Gastroesophageal sphincter (tissue), 4 donors: ENCODE data around the gene NLK. TPM values are rescaled to one million over a fixed set of nuclear protein-coding genes. Genes with fewer than 3 reads are reported as not detected.

Source experiments
- ATAC-seq: fragments of 150-250 bp; one replicate; pipeline ENCODE4 v1.9.1; 2016; ENCODE audit warnings: mild to moderate bottlenecking, moderate library complexity
- H3K27ac ChIP-seq, 4 donors: fragments of 200-600 bp; sonication (generic) in 3 of 4; 1 replicate in 3 of 4; 2 replicates in 1 of 4; pipeline ENCODE4 v1.5.1; 2016 to 2019
- H3K27me3 ChIP-seq: fragments of 200-600 bp; sonication (generic); one replicate; pipeline ENCODE4 v1.5.1; 2019
- H3K36me3 ChIP-seq, 2 donors: fragments of 200-600 bp; sonication (generic); one replicate each; pipeline ENCODE4 v1.5.1; 2019; ENCODE audit warnings: control low read depth in 1 of 2
- H3K4me1 ChIP-seq, 3 donors: fragments of 200-600 bp; sonication (generic); 1 replicate in 2 of 3; 2 replicates in 1 of 3; pipeline ENCODE4 v1.5.1; 2016 to 2019; ENCODE audit warnings: control low read depth in 2 of 3
- H3K4me3 ChIP-seq, 2 donors: fragments of 200-600 bp; sonication (generic); one replicate each; pipeline ENCODE4 v1.5.1; 2019; ENCODE audit warnings: mild to moderate bottlenecking in 1 of 2, moderate library complexity in 1 of 2
- H3K9me3 ChIP-seq, 3 donors: fragments of 200-600 bp; sonication (generic); one replicate each; pipeline ENCODE4 v1.5.1; 2017 to 2019; ENCODE audit warnings: control low read depth in 2 of 3
- CTCF ChIP-seq, 4 experiments: fragments of 200-600 bp in 2 of 4; fragments of 450-650 bp in 2 of 4; sonication (generic) in 1 of 4; IDR thresholded peaks; one replicate each; pipeline ENCODE4 v1.5.1; 2017 to 2019; ENCODE audit warnings: antibody characterized with exemption in 4 of 4, mild to moderate bottlenecking in 2 of 4, moderate library complexity in 2 of 4
- EP300 ChIP-seq: sonication (generic); formaldehyde crosslinking; IDR thresholded peaks from one replicate; pipeline ENCODE4 v1.6.1; 2017; ENCODE audit warnings: antibody characterized with exemption, mild to moderate bottlenecking
- POLR2A ChIP-seq, 2 donors: fragments of 450-650 bp; IDR thresholded peaks; one replicate each; pipeline ENCODE4 v1.6.1; 2017; ENCODE audit warnings: antibody characterized with exemption in 2 of 2, mild to moderate bottlenecking in 2 of 2, moderate library complexity in 1 of 2
- POLR2AphosphoS5 ChIP-seq: sonication (generic); formaldehyde crosslinking; IDR thresholded peaks from one replicate; pipeline ENCODE4 v1.6.1; 2017; ENCODE audit warnings: antibody characterized with exemption
- WGBS, 2 donors: methylation state at CpG; one replicate each; pipeline ENCODE4 v1.1.5; 2018; ENCODE audit warnings: low coverage in 1 of 2; 5-methylcytosine and 5-hydroxymethylcytosine counted together
- total RNA-seq, 4 donors: library from RNA; depleted of rRNA; stranded (reverse); fragments of >200 nt; gene quantifications; one replicate each; pipeline ENCODE4 v1.1.0, GENCODE V29; 2016

The NLK gene
- total RNA-seq, 4 donors from 2014 or later, result 12.8 to 16.1 (median 13.8) TPM

GRCh38 chr17:28053725-28054124, 11.2 kb downstream of the NLK start:
- Histone ChIP-seq H3K27ac (no peak overlapping the region), H3K27me3 (no peaks in the 10 kb centered on the region), H3K4me1 (peaks cover 3 to 49% (median 19%) of the 10 kb centered on the region in 3 donors), H3K9me3 (no peaks in the 10 kb centered on the region), H3K36me3 (no peaks in the 10 kb centered on the region), H3K4me3 (no peak overlapping the region)
- ATAC-seq, result no peak
- 70 to 87% methylated on average over 2 of the region's 2 CpGs for WGBS, 2 donors
- no peak for TF ChIP-seq POLR2AphosphoS5

- ATAC-seq, result no peak
- Histone ChIP-seq H3K4me3 (no peak overlapping the region), H3K36me3 (no peaks in the 10 kb centered on the region), H3K9me3 (no peaks in the 10 kb centered on the region), H3K27me3 (no peaks in the 10 kb centered on the region), H3K27ac (no peak overlapping the region), H3K4me1 (peaks cover 3 to 65% (median 19%) of the 10 kb centered on the region in 3 donors)
- 56 to 74% methylated on average over 2 of the region's 2 CpGs for WGBS, 2 donors
- TF ChIP-seq POLR2AphosphoS5, result no peak
- no peak for TF ChIP-seq EP300
Measured at GRCh38 chr17:28055546-28056275, 13.2 kb downstream of the NLK start.

- TF ChIP-seq EP300 (no peak), POLR2AphosphoS5 (no peak), POLR2A (IDR thresholded peaks at IDR 0.05) (no peak), CTCF (IDR thresholded peaks at IDR 0.05) (no peak)
- Histone ChIP-seq H3K27ac (no peak overlapping the region), H3K27me3 (no peaks in the 10 kb centered on the region), H3K36me3 (no peaks in the 10 kb centered on the region), H3K9me3 (no peaks in the 10 kb centered on the region), H3K4me3 (no peak overlapping the region), H3K4me1 (peaks cover 3 to 65% (median 19%) of the 10 kb centered on the region in 3 donors)
- ATAC-seq, result no peak
- WGBS, 2 donors, result 61 to 82% methylated on average over 3 of the region's 3 CpGs
Measured at GRCh38 chr17:28056276-28056620, 13.8 kb downstream of the NLK start.

- Histone ChIP-seq H3K27me3 (no peaks in the 10 kb centered on the region), H3K27ac (no peak overlapping the region), H3K9me3 (no peaks in the 10 kb centered on the region), H3K36me3 (no peaks in the 10 kb centered on the region), H3K4me1 (peaks cover 3 to 50% (median 16%) of the 10 kb centered on the region in 3 donors), H3K4me3 (no peak overlapping the region)
- ATAC-seq, result no peak
- WGBS, 2 donors, result 71 to 80% methylated on average over 1 of the region's 1 CpG
- TF ChIP-seq EP300 (no peak), POLR2AphosphoS5 (no peak), CTCF (IDR thresholded peaks at IDR 0.05) (no peak), POLR2A (IDR thresholded peaks at IDR 0.05) (no peak)
Measured at GRCh38 chr17:28057731-28058246, 15.3 kb downstream of the NLK start.

GRCh38 chr17:28059675-28060074, 17.2 kb downstream of the NLK start:
- no peak for ATAC-seq
- 93 to 100% methylated on average over 1 of the region's 1 CpG for WGBS, 2 donors
- Histone ChIP-seq H3K36me3 (no peaks in the 10 kb centered on the region), H3K4me3 (no peak overlapping the region), H3K4me1 (peaks cover 0 to 33% (median 9%) of the 10 kb centered on the region in 3 donors), H3K9me3 (no peaks in the 10 kb centered on the region), H3K27me3 (no peaks in the 10 kb centered on the region), H3K27ac (no peak overlapping the region)
- TF ChIP-seq EP300 (no peak), POLR2AphosphoS5 (no peak), CTCF (IDR thresholded peaks at IDR 0.05) (no peak), POLR2A (IDR thresholded peaks at IDR 0.05) (no peak)

GRCh38 chr17:28065706-28066105, 23.2 kb downstream of the NLK start:
- Histone ChIP-seq H3K4me1 (no peaks in the 10 kb centered on the region), H3K9me3 (peaks cover 0 to 4% (median 0%) of the 10 kb centered on the region in 3 donors), H3K27ac (no peak overlapping the region), H3K36me3 (no peaks in the 10 kb centered on the region), H3K4me3 (no peak overlapping the region), H3K27me3 (no peaks in the 10 kb centered on the region)
- TF ChIP-seq POLR2A (IDR thresholded peaks at IDR 0.05) (no peak), POLR2AphosphoS5 (no peak), CTCF (IDR thresholded peaks at IDR 0.05) (no peak), EP300 (no peak)
- ATAC-seq, result no peak
- 64 to 80% methylated on average over 2 of the region's 2 CpGs for whole genome bisulfite sequencing, 2 donors
